HEK293T (cell line): ENCODE results near the gene GOLGA5.

Source experiments
- CTCF ChIA-PET: fragments of 350-600 bp; formaldehyde crosslinking; extraction: SDS; loops from one replicate; lab custom pipeline; 2021; ENCODE audit warnings: antibody characterized with exemption, inconsistent platforms; lab: Yijun Ruan, JAX
- POLR2A ChIA-PET: fragments of 350-600 bp; formaldehyde crosslinking; extraction: SDS; loops from one replicate; lab custom pipeline; 2020; ENCODE audit warnings: antibody characterized with exemption, inconsistent platforms; lab: Yijun Ruan, JAX
- DNase-seq: peaks from one replicate; pipeline ENCODE4 v3.0.0; 2012; ENCODE audit warnings: mixed read lengths; ENCODE audit errors: extremely low spot score
- ARNT ChIP-seq: fragments of 450-650 bp; IDR thresholded peaks from 2 replicates; pipeline ENCODE4 v1.6.1; 2017; ENCODE audit warnings: mild to moderate bottlenecking
- BHLHE40 ChIP-seq: fragments of 450-650 bp; IDR thresholded peaks from 2 replicates; pipeline ENCODE4 v1.6.1; 2016; ENCODE audit warnings: mild to moderate bottlenecking, moderate library complexity, borderline replicate concordance
- CTBP1 ChIP-seq: fragments of 450-650 bp; IDR thresholded peaks from 2 replicates; pipeline ENCODE4 v1.6.1; 2016; ENCODE audit warnings: borderline replicate concordance
- ELF4 ChIP-seq: fragments of 450-650 bp; IDR thresholded peaks from 2 replicates; pipeline ENCODE4 v1.6.1; 2017; ENCODE audit warnings: antibody characterized with exemption
- FOXA1 ChIP-seq: fragments of 450-650 bp; IDR thresholded peaks from 2 replicates; pipeline ENCODE4 v1.6.1; 2016; ENCODE audit warnings: mild to moderate bottlenecking
- FOXK2 ChIP-seq: fragments of 450-650 bp; IDR thresholded peaks from 2 replicates; pipeline ENCODE4 v1.6.1; 2016; ENCODE audit warnings: mild to moderate bottlenecking
- FOXM1 ChIP-seq: fragments of 450-650 bp; IDR thresholded peaks from 2 replicates; pipeline ENCODE4 v1.6.1; 2017; ENCODE audit warnings: mild to moderate bottlenecking, borderline replicate concordance
- HDGF ChIP-seq: fragments of 450-650 bp; IDR thresholded peaks from 2 replicates; pipeline ENCODE4 v1.6.1; 2017; ENCODE audit warnings: antibody characterized with exemption, borderline replicate concordance
- L3MBTL2 ChIP-seq: fragments of 450-650 bp; conservative IDR thresholded peaks from 2 replicates; pipeline ENCODE4 v1.6.1; 2016; ENCODE audit warnings: mild to moderate bottlenecking
- LEF1 ChIP-seq: fragments of 450-650 bp; IDR thresholded peaks from 2 replicates; pipeline ENCODE4 v1.6.1; 2017; ENCODE audit warnings: mild to moderate bottlenecking, borderline replicate concordance
- NFRKB ChIP-seq: fragments of 450-650 bp; IDR thresholded peaks from 2 replicates; pipeline ENCODE4 v1.6.1; 2016; ENCODE audit warnings: mild to moderate bottlenecking, moderate library complexity
- SP1 ChIP-seq: fragments of 450-650 bp; IDR thresholded peaks from 2 replicates; pipeline ENCODE4 v1.6.1; 2017
- SUZ12 ChIP-seq: fragments of 450-650 bp; IDR thresholded peaks from 2 replicates; pipeline ENCODE4 v1.6.1; 2016; ENCODE audit warnings: mild to moderate bottlenecking
- TARDBP ChIP-seq: fragments of 450-650 bp; IDR thresholded peaks from 2 replicates; pipeline ENCODE4 v1.6.1; 2016
- ZNF384 ChIP-seq: fragments of 450-650 bp; IDR thresholded peaks from 2 replicates; pipeline ENCODE4 v1.6.1; 2016
- TF ChIP-seq, protein P1 (sequence below): fragments of 450-650 bp; IDR thresholded peaks from 2 replicates; pipeline ENCODE4 v1.6.1; 2016

GOLGA5 gene

DNA sequence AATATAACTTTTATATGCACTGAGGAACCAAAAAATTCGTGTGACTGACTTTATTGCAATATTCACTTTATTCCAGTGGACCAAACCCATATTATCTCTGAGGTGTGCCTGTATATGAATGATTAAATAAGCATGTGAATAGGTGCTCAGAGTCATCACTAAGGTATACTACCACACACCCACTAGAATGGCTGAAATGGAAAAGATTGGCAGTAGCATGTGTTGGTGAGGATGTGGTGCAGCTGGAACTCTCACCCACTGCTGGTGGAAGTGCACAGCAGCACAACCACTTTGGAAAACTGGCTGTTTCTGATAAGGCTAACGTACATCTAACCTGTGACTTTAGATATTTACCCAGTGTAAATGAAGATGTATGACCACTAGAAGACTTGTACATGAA lies 36.8 kb downstream of the GOLGA5 start:
- TF ChIP-seq NFRKB (no peak), L3MBTL2 (no peak), TARDBP (no peak), FOXA1 (no peak), FOXK2 (no peak), HDGF (no peak), SP1 (no peak), ELF4 (no peak), BHLHE40 (no peak), ARNT (no peak), FOXM1 (no peak), CTBP1 (no peak), LEF1 (no peak), SUZ12 (no peak), ZNF384 (no peak)
- TF ChIP-seq, protein P1, sequence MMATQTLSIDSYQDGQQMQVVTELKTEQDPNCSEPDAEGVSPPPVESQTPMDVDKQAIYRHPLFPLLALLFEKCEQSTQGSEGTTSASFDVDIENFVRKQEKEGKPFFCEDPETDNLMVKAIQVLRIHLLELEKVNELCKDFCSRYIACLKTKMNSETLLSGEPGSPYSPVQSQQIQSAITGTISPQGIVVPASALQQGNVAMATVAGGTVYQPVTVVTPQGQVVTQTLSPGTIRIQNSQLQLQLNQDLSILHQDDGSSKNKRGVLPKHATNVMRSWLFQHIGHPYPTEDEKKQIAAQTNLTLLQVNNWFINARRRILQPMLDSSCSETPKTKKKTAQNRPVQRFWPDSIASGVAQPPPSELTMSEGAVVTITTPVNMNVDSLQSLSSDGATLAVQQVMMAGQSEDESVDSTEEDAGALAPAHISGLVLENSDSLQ, result no peak
- CTCF ChIA-PET, result no interaction called here
- DNase-seq, result no peak
- POLR2A ChIA-PET, result no interaction called here

DNA sequence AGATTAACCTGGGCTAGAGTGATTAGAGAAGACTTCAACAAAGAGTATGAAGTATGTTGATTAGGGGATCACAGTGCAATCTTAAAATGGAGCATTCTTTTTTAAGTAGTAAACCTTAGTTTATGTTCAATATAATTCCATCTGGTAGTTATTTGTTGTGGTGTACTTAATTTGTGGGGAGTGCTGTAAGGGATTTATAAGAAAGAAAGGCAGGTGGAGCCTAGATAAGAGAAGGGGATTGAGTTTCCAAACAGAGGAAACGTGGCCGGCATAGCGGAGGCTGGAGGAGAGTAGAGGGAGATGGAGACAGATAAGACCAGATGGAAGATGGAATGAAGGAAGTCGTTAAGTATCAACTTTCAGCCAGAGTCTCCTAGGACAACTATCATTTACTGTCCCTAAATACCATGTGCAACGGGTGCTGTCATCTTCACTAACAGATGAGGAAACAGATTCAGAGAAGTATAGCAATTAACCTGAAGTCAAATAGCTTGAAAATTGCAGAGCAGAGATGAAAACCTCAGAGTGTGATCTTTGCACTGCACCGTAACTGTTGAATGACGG lies 38.1 kb downstream of the GOLGA5 start:
- no peak for DNase-seq
- ChIA-PET POLR2A (no interaction called here), CTCF (interaction anchor here (0.6 kb wide), 1 partner anchor 437 kb away, joined by 3 read pairs; no protein-coding TSS in a partner anchor)
- TF ChIP-seq, protein P1, result no peak
- TF ChIP-seq ARNT (no peak), FOXM1 (no peak), BHLHE40 (no peak), L3MBTL2 (no peak), CTBP1 (no peak)

DNA sequence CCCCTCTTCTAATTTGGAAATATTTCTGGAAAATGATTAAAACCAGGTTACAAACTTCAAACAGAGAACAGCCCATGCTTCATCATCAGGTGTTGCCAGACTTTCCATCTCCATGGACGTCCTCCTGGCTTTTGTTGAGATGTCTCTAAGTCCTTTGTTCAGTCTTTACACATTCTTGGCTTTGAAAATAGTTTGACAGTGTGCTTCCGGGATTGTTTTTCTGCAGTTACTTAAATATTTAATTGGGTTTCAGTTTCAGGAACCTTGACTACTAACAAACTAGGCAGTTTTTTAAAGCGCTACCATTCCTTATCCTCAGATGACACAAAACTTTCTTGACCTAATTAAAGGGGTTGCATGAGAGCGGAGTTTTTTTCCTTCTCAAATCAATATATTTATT lies 47.8 kb downstream of the GOLGA5 start:
- ChIA-PET CTCF (no interaction called here), POLR2A (no interaction called here)
- no peak for DNase-seq
- no peak for TF ChIP-seq ZNF384
- no peak for TF ChIP-seq CTBP1
- no peak for TF ChIP-seq FOXA1
- no peak for TF ChIP-seq ARNT
- TF ChIP-seq L3MBTL2, result no peak
- no peak for TF ChIP-seq FOXM1
- no peak for TF ChIP-seq SP1
- TF ChIP-seq NFRKB, result no peak
- TF ChIP-seq HDGF, result no peak

DNA sequence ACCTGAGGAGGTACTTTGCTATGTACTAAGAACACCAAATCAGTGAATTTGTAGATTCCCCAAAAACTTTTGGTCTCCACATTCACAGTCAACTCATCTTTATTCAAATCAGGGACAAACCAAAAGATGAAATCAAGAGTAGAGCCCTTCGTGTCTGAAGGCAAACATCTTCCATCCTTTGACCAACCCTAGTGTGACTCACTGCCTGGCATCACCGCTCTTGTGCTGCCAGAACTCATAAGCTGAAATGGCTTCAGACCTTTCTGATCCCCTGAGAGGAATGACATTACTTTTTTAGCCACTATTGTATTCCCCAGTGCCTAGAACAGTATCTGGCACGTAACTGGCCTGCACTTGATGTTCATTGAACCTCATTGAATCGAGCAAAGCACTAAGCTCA lies 50.1 kb downstream of the GOLGA5 start:
- ChIA-PET CTCF (no interaction called here), POLR2A (no interaction called here)
- no peak for DNase-seq
- TF ChIP-seq TARDBP (no peak), CTBP1 (no peak), NFRKB (no peak), FOXM1 (no peak), SUZ12 (no peak), LEF1 (no peak), BHLHE40 (no peak), ZNF384 (no peak), L3MBTL2 (no peak), ARNT (no peak), SP1 (no peak), ELF4 (no peak), HDGF (no peak)
- TF ChIP-seq, protein P1, result no peak

DNA sequence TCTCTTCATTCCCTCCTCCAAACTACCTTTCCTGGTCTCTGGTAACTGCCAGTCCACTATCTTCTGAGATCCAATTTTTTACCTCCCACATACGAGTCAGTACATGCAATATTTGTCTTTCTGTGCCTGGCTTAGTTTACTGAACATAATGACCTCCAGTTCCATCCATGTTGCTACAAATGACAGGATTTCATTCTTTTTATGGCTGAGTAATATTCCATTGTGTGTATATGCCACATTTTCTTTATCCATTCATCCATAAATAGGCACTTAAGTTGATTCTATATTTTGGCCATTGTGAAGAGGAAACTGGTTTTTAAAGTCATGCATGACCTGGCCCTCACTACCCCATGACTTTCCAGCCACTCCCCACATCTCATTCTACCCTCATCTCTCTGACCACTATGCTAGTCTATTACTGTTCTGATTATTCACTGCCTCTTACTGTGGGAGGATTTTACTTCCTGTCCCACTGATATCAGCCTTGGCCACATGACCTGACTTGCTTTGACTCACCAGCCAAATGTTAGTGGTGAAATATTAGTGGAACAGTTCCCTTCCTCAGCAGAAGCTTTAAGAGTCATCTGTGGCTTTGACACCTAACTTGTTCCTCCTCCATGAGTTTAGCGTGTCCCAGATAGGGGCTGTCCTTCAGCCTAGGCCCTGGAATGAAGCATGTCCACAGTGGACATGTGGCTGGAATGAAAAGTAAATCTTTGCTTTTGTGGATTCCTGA lies 52.2 kb downstream of the GOLGA5 start:
- no peak for DNase-seq
- no peak for TF ChIP-seq NFRKB
- no peak for TF ChIP-seq L3MBTL2
- no peak for TF ChIP-seq SUZ12
- TF ChIP-seq HDGF, result no peak
- TF ChIP-seq SP1, result no peak
- no peak for TF ChIP-seq ELF4
- TF ChIP-seq FOXM1, result no peak
- no peak for TF ChIP-seq FOXK2
- TF ChIP-seq ZNF384, result no peak
- TF ChIP-seq LEF1, result no peak
- TF ChIP-seq CTBP1, result no peak
- no peak for TF ChIP-seq BHLHE40
- TF ChIP-seq TARDBP, result no peak
- TF ChIP-seq, protein P1, result no peak
- POLR2A ChIA-PET, result no interaction called here
- CTCF ChIA-PET, result no interaction called here
